ENCODE data around the gene FCRL1.

FCRL1 gene

DNA sequence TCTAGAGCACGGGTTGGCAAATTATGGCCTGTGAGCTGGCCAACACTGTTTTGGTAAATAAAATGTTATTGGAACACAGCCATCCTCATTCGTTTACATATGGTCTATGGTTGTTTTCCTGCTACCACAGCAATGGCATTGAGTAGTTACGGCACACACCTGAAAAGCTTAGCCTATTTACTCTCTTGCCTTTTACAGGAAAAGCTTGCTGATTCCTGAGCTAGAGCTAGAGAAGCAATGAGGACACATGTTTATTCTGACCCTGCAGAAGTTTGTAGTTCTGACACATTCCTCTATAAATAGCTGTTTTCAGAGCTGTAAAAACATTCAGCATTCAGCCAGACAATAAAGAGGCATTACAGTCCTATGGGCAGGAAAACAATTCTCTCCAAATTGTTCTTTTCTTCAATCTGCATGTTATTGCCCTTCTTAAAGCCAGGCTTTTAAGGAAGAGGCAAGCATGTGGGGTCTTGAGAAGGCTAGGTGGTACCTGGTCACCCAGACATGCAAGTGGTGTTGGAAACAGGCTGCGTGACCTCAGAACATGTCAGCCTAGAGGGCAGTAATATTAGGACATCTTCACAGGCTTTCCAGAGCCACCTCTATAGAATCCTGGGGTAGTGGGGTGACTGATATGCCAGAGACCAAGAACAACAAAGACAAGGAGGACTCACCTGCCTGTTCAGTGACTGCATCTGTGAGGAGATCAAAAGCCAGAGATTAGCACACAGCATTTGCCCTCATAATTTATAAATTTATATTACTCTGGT, 44.6 kb downstream of the FCRL1 start:
- no peaks in the 10 kb centered on the region for H3K36me3 ChIP-seq (replicated peaks)
- DNase-seq (ENCODE audit: low spot score in 2 of 2), result no peak
- no peak overlapping the region for H3K4me3 ChIP-seq
- H3K9me3 ChIP-seq, result no peaks in the 10 kb centered on the region
- H3K4me1 ChIP-seq, result no peaks in the 10 kb centered on the region
- in situ Hi-C loops (cut with MboI; ENCODE audit: low sequenced_read_pairs), result no loop called here
- peaks cover 9% of the 10 kb centered on the region for H3K27me3 ChIP-seq (ENCODE audit: low read depth)

- Histone ChIP-seq H3K36me3 (replicated peaks) (no peaks in the 10 kb centered on the region), H3K4me3 (no peak overlapping the region), H3K4me1 (no peaks in the 10 kb centered on the region), H3K27me3 (ENCODE audit: low read depth) (peaks cover 9% of the 10 kb centered on the region), H3K9me3 (no peaks in the 10 kb centered on the region)
- DNase-seq (ENCODE audit: low spot score in 2 of 2), result no peak
- in situ Hi-C loops (cut with MboI; ENCODE audit: low sequenced_read_pairs), result no loop called here
Observed at GRCh38 chr1:157774412-157774811, 45.5 kb downstream of the FCRL1 start.

- no peak overlapping the region for H3K4me3 ChIP-seq
- no peaks in the 10 kb centered on the region for H3K36me3 ChIP-seq (replicated peaks)
- no peaks in the 10 kb centered on the region for H3K4me1 ChIP-seq
- H3K27me3 ChIP-seq (ENCODE audit: low read depth), result peaks cover 9% of the 10 kb centered on the region
- no peak for DNase-seq (ENCODE audit: low spot score in 2 of 2)
- H3K9me3 ChIP-seq, result no peaks in the 10 kb centered on the region
- in situ Hi-C loops (cut with MboI; ENCODE audit: low sequenced_read_pairs), result no loop called here
Observed at GRCh38 chr1:157773493-157774350, 46.2 kb downstream of the FCRL1 start.

DNA sequence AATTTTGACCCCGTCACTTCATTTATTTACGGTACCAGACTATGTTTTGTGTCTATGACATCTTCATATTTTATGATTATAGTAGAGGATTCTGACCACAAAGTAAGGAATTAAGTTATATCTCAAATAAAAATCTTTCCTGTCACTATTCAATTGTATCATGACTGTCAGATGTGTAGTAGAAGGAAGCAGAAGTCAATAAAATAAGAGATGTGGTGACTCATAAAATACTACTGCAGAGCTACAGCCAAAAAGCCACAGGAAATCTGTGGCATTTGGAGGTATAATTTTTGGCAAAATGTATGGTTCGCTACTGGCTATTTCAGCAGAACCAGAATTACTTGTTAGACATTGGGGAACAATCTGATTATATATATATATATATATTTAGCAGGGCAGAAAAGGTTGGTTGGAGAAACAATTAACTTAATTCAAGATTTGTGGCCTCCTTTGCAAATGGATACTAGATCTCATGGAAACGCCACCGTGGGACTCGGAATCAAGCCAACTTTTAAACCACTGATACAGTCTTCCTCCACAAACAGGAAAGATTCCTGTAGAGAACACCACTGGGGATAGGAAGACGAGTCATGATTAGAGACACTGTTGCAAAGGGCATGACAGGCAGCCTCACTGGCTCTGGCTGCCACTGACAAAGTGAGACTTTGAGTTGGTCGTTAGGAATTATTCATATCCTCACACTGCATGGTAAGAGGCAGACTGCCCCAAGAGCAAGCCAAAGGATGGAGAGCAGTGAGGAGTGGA, 48.1 kb downstream of the FCRL1 start:
- Histone ChIP-seq H3K27me3 (ENCODE audit: low read depth) (peaks cover 9% of the 10 kb centered on the region), H3K9me3 (no peaks in the 10 kb centered on the region), H3K4me3 (no peak overlapping the region), H3K36me3 (replicated peaks) (no peaks in the 10 kb centered on the region), H3K4me1 (no peaks in the 10 kb centered on the region)
- in situ Hi-C loops (cut with MboI; ENCODE audit: low sequenced_read_pairs), result no loop called here
- no peak for DNase-seq (ENCODE audit: low spot score in 2 of 2)

DNA sequence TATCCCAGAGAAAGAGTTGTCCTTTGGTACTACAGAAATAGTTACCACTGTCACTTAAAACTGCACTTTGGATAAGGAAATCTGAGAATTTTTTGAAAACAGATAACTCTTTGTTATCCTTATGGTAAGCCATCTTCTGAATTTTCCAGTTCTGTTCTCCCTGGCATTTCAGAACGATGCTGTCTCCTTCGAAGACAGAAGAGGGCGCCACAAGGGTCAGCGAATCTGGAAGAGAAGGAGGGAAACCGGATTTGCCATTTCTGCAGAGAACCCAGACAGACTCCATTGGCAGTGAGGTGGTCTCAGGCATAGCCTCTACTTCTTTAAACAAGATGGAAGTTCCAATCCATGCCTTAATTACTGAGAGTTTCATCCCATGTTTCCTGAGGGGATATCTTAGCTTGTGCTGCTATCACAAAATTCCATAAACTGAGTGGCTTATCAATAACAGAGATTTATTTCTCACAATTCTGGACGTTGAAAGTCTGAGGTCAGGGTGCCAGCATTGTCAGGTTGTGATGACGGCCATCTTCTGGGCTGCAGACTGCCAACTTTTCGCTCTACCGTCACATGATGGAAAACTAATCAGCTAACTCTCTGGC, 49.4 kb downstream of the FCRL1 start:
- peak in 1 of 2 experiments; percentile 24 for DNase-seq (ENCODE audit: low spot score in 2 of 2)
- Histone ChIP-seq H3K27me3 (ENCODE audit: low read depth) (peaks cover 9% of the 10 kb centered on the region), H3K36me3 (replicated peaks) (no peaks in the 10 kb centered on the region), H3K4me1 (no peaks in the 10 kb centered on the region), H3K9me3 (no peaks in the 10 kb centered on the region), H3K4me3 (no peak overlapping the region)
- in situ Hi-C loops (cut with MboI; ENCODE audit: low sequenced_read_pairs), result no loop called here

- Histone ChIP-seq H3K9me3 (no peaks in the 10 kb centered on the region), H3K4me3 (no peak overlapping the region), H3K4me1 (no peaks in the 10 kb centered on the region), H3K27me3 (ENCODE audit: low read depth) (peaks cover 10% of the 10 kb centered on the region), H3K36me3 (replicated peaks) (no peaks in the 10 kb centered on the region)
- no peak for DNase-seq (ENCODE audit: low spot score in 2 of 2)
- in situ Hi-C loops (cut with MboI; ENCODE audit: low sequenced_read_pairs), result no loop called here
Observed at GRCh38 chr1:157766792-157767191, 53.1 kb downstream of the FCRL1 start.

GRCh38 chr1:157758018-157758417, 61.9 kb downstream of the FCRL1 start:
- Histone ChIP-seq H3K27me3 (ENCODE audit: low read depth) (no peaks in the 10 kb centered on the region), H3K4me3 (no peak overlapping the region), H3K36me3 (replicated peaks) (no peaks in the 10 kb centered on the region), H3K9me3 (no peaks in the 10 kb centered on the region), H3K4me1 (no peaks in the 10 kb centered on the region)
- no peak for DNase-seq (ENCODE audit: low spot score in 2 of 2)
- in situ Hi-C loops (cut with MboI; ENCODE audit: low sequenced_read_pairs), result no loop called here

DNA sequence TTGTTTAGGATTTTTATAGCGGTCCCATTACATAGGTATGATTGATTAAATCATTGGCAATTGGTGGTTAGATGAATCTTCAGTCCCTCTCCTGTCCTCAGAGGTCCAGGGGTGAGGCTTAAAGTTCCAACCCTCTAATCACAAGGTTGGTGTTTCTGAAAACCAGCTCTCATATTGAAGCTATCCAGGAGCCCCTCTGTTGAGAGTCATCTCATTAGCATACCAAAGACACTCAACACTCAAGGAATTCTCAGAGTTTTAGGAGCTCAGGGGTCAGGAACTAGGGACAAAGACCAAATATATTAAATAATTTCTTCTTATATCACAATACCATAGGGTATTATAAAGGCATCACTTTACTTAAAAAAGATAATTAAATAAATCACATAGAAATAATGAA, 66.3 kb downstream of the FCRL1 start:
- no peaks in the 10 kb centered on the region for H3K27me3 ChIP-seq (ENCODE audit: low read depth)
- in situ Hi-C loops (cut with MboI; ENCODE audit: low sequenced_read_pairs), result no loop called here
- no peaks in the 10 kb centered on the region for H3K4me1 ChIP-seq
- DNase-seq (ENCODE audit: low spot score in 2 of 2), result no peak
- H3K9me3 ChIP-seq, result no peaks in the 10 kb centered on the region
- no peaks in the 10 kb centered on the region for H3K36me3 ChIP-seq (replicated peaks)
- no peak overlapping the region for H3K4me3 ChIP-seq

DNA sequence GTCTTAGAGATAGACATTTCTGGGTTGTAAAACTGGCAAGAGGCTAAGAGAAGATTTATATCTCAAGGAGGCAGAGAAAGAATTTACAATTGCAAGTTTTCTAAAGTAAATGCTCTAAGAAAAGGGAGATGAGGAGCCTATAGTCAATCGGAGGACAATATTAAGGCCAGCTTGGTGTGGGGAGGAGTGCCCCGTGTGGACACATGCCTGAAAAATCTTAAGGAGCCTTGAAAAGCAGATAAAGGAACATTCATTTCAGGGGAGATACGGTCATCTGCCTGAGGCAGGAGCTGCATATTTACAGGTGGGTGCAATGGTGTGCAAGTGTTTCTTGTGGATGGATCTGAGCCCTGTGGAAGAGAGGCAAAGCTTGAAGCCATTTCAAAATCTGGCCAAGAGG, 68.6 kb downstream of the FCRL1 start:
- no peaks in the 10 kb centered on the region for H3K27me3 ChIP-seq (ENCODE audit: low read depth)
- H3K4me3 ChIP-seq, result no peak overlapping the region
- H3K36me3 ChIP-seq (replicated peaks), result no peaks in the 10 kb centered on the region
- in situ Hi-C loops (cut with MboI; ENCODE audit: low sequenced_read_pairs), result no loop called here
- DNase-seq (ENCODE audit: low spot score in 2 of 2), result no peak
- H3K9me3 ChIP-seq, result no peaks in the 10 kb centered on the region
- no peaks in the 10 kb centered on the region for H3K4me1 ChIP-seq

- H3K27me3 ChIP-seq (ENCODE audit: low read depth), result no peaks in the 10 kb centered on the region
- in situ Hi-C loops (cut with MboI; ENCODE audit: low sequenced_read_pairs), result no loop called here
- no peak for DNase-seq (ENCODE audit: low spot score in 2 of 2)
- no peaks in the 10 kb centered on the region for H3K9me3 ChIP-seq
- no peak overlapping the region for H3K4me3 ChIP-seq
- no peaks in the 10 kb centered on the region for H3K36me3 ChIP-seq (replicated peaks)
- H3K4me1 ChIP-seq, result no peaks in the 10 kb centered on the region
Observed at GRCh38 chr1:157748262-157748817, 71.6 kb downstream of the FCRL1 start.
